ENCODE data around the gene AGBL4.

DNA sequence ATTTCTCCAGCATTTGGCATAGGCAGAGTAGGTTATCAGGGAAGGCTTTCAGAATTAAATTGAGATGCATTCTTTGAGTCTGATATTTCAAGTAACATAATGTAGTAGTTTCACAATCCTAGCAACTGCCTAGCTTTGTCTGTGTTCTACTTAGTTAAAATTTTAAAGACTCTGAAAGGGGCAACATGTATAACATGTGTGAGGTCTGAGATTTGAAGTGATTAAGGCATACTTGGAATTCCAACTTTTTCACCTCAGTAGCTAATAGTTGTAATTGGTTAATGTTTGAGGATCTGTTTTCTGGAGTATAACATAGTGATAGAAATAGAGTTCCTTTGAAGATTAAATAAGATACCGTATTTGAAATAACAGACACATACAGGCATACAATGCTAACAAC is 911.8 kb downstream of the AGBL4 start:
- TF ChIP-seq, protein P1, sequence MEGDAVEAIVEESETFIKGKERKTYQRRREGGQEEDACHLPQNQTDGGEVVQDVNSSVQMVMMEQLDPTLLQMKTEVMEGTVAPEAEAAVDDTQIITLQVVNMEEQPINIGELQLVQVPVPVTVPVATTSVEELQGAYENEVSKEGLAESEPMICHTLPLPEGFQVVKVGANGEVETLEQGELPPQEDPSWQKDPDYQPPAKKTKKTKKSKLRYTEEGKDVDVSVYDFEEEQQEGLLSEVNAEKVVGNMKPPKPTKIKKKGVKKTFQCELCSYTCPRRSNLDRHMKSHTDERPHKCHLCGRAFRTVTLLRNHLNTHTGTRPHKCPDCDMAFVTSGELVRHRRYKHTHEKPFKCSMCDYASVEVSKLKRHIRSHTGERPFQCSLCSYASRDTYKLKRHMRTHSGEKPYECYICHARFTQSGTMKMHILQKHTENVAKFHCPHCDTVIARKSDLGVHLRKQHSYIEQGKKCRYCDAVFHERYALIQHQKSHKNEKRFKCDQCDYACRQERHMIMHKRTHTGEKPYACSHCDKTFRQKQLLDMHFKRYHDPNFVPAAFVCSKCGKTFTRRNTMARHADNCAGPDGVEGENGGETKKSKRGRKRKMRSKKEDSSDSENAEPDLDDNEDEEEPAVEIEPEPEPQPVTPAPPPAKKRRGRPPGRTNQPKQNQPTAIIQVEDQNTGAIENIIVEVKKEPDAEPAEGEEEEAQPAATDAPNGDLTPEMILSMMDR (conservative IDR thresholded peaks at IDR 0.05; ENCODE audit: low read depth, low read length), result no peak
- TF ChIP-seq EZH2 (IDR thresholded peaks at IDR 0.05; ENCODE audit: low read length, unreplicated experiment), result no peak
